Body of pancreas (tissue), 4 donors: ENCODE data around the gene PIH1D1.

Experiments used
- CTCF ChIP-seq, 7 experiments: fragments of 450-650 bp in 4 of 7; fragments of 200-600 bp in 3 of 7; sonication (generic) in 3 of 7; IDR thresholded peaks; one replicate each; pipeline ENCODE4 v1.5.1; 2016 to 2019; ENCODE audit warnings: antibody characterized with exemption in 7 of 7
- POLR2A ChIP-seq, 3 donors: fragments of 450-650 bp; IDR thresholded peaks; one replicate each; pipeline ENCODE4 v1.6.1; 2016; ENCODE audit warnings: antibody characterized with exemption in 3 of 3, mild to moderate bottlenecking in 2 of 3

GRCh38 chr19:49487277-49488045, 35.8 kb upstream of the PIH1D1 start, which contains the start of gene RPL13A:
- TF ChIP-seq CTCF (IDR thresholded peaks at IDR 0.05), result no peak
- peak; percentile 94 to 100 (median 99) for TF ChIP-seq POLR2A (IDR thresholded peaks at IDR 0.05)
